ENCODE data around the gene MAGEB16. TPM values are rescaled to one million over a fixed set of nuclear protein-coding genes. Genes with fewer than 3 reads are reported as not detected.

The MAGEB16 gene
- total and polyA plus RNA-seq, 4 donors, result not detected

DNA sequence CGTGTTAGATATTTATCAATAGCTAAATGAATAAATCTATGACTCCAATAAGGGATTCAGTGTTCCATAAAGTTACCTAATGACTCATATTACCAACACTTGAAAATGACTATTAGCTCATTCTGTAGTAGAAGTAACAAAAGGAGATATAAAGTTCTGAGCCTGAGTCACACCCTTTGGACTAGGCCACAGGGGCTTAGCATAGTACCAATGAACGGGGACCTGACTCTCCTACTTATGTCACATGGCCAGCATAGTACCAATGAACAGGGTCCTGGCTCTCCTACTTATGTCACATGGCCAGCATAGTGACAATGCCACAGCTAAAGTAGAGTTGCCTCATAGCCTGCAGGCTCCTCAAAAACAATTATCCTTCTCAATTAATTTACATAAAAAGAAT lies 43.7 kb downstream of the MAGEB16 start:
- no peak for DNase-seq

DNA sequence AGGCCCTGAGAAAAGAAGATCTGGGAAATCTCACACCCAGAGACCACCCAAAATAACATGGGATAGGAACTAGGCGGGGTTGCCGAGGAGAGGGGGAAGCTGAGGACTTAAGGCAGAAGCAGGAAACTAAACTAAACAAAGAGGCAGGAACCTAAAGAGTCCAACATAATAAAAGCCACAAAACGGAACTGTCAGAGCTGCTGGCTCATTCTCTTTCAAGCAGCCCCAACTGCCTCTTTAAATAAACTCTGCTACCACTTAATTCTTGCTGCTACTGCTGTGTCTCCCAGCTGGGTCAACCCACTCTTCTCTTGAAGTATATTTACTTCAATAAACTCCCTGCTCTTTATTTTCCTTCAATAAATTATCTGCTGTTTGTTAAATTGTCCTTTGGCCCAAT lies 44.5 kb downstream of the MAGEB16 start:
- ATAC-seq (ENCODE audit: insufficient read depth, low FRiP score) (no peak), DNase-seq (peak in 2 of 3 donors; percentile 9 to 59)
- Histone ChIP-seq H3K27me3 (ENCODE audit: control insufficient read depth in 3 of 3, insufficient read depth in 3 of 3, low read length in 2 of 3) (peaks cover 0 to 8% (median 3%) of the 10 kb centered on the region in 3 donors), H3K4me3 (no peak overlapping the region), H3K27ac (ENCODE audit: low read depth in 1 of 2, low read length in 1 of 2) (no peak overlapping the region), H3K4me1 (ENCODE audit: control insufficient read depth in 5 of 5, insufficient read depth in 5 of 5, low read length in 5 of 5) (no peaks in the 10 kb centered on the region), H3K9me3 (ENCODE audit: control insufficient read depth in 4 of 4, insufficient read depth in 3 of 4, low read length in 3 of 4) (no peaks in the 10 kb centered on the region), H3K9ac (ENCODE audit: insufficient read depth in 1 of 2, low read length in 2 of 2) (no peak overlapping the region), H3K36me3 (ENCODE audit: control insufficient read depth in 4 of 4, insufficient read depth in 4 of 4, low read length in 4 of 4) (no peaks in the 10 kb centered on the region)
- TF ChIP-seq, protein P1, sequence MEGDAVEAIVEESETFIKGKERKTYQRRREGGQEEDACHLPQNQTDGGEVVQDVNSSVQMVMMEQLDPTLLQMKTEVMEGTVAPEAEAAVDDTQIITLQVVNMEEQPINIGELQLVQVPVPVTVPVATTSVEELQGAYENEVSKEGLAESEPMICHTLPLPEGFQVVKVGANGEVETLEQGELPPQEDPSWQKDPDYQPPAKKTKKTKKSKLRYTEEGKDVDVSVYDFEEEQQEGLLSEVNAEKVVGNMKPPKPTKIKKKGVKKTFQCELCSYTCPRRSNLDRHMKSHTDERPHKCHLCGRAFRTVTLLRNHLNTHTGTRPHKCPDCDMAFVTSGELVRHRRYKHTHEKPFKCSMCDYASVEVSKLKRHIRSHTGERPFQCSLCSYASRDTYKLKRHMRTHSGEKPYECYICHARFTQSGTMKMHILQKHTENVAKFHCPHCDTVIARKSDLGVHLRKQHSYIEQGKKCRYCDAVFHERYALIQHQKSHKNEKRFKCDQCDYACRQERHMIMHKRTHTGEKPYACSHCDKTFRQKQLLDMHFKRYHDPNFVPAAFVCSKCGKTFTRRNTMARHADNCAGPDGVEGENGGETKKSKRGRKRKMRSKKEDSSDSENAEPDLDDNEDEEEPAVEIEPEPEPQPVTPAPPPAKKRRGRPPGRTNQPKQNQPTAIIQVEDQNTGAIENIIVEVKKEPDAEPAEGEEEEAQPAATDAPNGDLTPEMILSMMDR (IDR thresholded peaks at IDR 0.05; ENCODE audit: control extremely low read depth, extremely low read depth), result no peak
- WGBS, 2 donors, result 3 to 20% methylated on average over 3 of the region's 3 CpGs

More for the DNA sequence above, 43.7 kb downstream of the MAGEB16 start:
- ATAC-seq (ENCODE audit: insufficient read depth, low FRiP score), result no peak
- H3K36me3 ChIP-seq (ENCODE audit: control insufficient read depth in 4 of 4, insufficient read depth in 4 of 4, low read length in 4 of 4), result no peaks in the 10 kb centered on the region
- WGBS, 2 donors, result 38 to 43% methylated on average over 2 of the region's 2 CpGs
- H3K4me1 ChIP-seq (ENCODE audit: control insufficient read depth in 5 of 5, insufficient read depth in 5 of 5, low read length in 5 of 5), result no peaks in the 10 kb centered on the region
- no peak overlapping the region for H3K9ac ChIP-seq (ENCODE audit: insufficient read depth in 1 of 2, low read length in 2 of 2)
- no peak overlapping the region for H3K4me3 ChIP-seq
- TF ChIP-seq, protein P1 (IDR thresholded peaks at IDR 0.05; ENCODE audit: control extremely low read depth, extremely low read depth), result no peak
- no peak overlapping the region for H3K27ac ChIP-seq (ENCODE audit: low read depth in 1 of 2, low read length in 1 of 2)
- H3K9me3 ChIP-seq (ENCODE audit: control insufficient read depth in 4 of 4, insufficient read depth in 3 of 4, low read length in 3 of 4), result no peaks in the 10 kb centered on the region
- H3K27me3 ChIP-seq (ENCODE audit: control insufficient read depth in 3 of 3, insufficient read depth in 3 of 3, low read length in 2 of 3), result peaks cover 0 to 11% (median 3%) of the 10 kb centered on the region in 3 donors

DNA sequence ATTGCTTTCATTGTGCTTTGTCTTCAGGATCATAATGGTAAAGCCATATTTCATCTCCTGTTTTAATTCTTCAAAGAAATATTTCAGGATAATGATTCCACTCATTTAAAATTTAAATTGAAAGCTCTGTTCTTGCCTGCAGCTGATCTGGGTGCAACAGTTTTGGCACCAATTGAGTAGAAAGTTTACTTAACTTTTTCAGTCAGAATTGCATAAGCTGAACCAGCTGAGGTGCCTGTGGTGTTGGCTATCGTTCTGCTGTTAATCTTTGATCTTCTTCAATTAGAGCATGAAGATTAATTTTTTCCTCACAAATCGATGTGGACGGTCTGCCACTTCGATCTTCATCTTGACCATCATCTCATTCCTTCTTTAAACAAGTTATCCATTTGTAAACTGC lies 49.6 kb downstream of the MAGEB16 start:
- Histone ChIP-seq H3K36me3 (ENCODE audit: control insufficient read depth in 4 of 4, insufficient read depth in 4 of 4, low read length in 4 of 4) (no peaks in the 10 kb centered on the region), H3K27me3 (ENCODE audit: control insufficient read depth in 3 of 3, insufficient read depth in 3 of 3, low read length in 2 of 3) (peaks cover 0 to 8% (median 2%) of the 10 kb centered on the region in 3 donors), H3K4me3 (no peak overlapping the region), H3K27ac (ENCODE audit: low read depth in 1 of 2, low read length in 1 of 2) (no peak overlapping the region), H3K9ac (ENCODE audit: insufficient read depth in 1 of 2, low read length in 2 of 2) (no peak overlapping the region), H3K9me3 (ENCODE audit: control insufficient read depth in 4 of 4, insufficient read depth in 3 of 4, low read length in 3 of 4) (no peaks in the 10 kb centered on the region), H3K4me1 (ENCODE audit: control insufficient read depth in 5 of 5, insufficient read depth in 5 of 5, low read length in 5 of 5) (no peaks in the 10 kb centered on the region)
- 63 to 82% methylated on average over 4 of the region's 4 CpGs for WGBS, 2 donors
- ATAC-seq (ENCODE audit: insufficient read depth, low FRiP score), result no peak
- TF ChIP-seq, protein P1 (IDR thresholded peaks at IDR 0.05; ENCODE audit: control extremely low read depth, extremely low read depth), result no peak
- no peak for DNase-seq

Other genes starting within 250 kb of the MAGEB16 start
- 10 to 100 TPM in 1 of 2 donors, 1 to 10 TPM in 1; 7.2 to 21.0 TPM for gene CFAP47, start 121.4 kb downstream of the MAGEB16 start, total RNA-seq
- gene CFAP47, start 121.4 kb downstream of the MAGEB16 start, polyA plus RNA-seq, result under 1 TPM; 0.68 to 0.83 TPM

Data from lung (tissue), 12 donors.